Measurements from ENCODE around the gene ACVR1B.
A peak's percentile ranks its signal among the peaks of the same experiment; 100 is the strongest.

The ACVR1B gene

DNA sequence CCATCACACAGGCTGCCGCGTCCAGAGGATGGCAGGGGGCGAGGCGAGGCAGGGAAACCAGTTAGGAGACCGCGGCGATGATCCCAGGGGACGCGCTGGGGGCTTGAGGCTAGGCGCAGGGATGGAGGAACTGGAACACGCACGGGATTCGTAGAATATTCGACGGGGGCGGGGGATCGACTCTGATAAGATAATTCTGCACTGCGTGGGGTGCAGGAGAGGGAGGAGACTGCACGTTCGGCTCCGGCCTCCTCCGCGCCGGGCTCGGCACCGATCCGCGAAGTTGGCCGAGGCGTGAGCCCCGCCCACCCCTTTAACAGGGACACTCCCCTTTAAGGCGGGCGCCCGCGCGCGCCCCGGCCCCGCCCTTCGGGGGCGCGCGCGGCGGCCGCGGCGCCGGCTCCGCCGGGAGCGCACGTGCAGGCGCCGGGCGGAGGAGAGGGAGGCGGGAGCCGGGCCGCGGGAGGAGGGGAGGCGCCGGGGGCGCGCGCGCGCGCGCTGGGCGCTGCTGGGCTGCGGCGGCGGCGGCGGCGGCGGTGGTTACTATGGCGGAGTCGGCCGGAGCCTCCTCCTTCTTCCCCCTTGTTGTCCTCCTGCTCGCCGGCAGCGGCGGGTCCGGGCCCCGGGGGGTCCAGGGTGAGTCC lies at the start of gene ACVR1B:
Gene ACVR1B, plus strand, starts transcription at position 501 of the 644 bp plus-strand sequence. Its CDS starts 45 bp downstream, at position 546.
- peak; percentile 81 for DNase-seq (ENCODE audit: low spot score)

DNA sequence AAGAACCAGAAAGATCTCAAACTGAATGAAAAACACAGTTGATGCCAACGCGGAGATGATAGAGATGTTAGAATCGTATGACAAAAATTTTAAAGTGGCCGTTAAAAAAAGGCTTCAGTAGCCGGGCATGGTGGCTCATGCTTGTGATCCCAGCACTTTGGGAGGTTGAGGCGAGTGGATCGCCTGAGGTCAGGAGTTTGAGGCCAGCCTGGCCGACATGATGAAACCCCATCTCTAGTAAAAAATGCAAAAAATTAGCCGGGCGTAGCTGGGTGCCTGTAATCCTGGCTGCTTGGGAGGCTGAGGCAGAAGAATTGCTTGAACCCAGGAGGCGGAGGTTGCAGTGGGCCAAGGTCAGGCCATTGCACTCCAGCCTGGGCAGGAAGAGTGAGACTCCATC lies 49.6 kb upstream of the ACVR1B start:
- DNase-seq (ENCODE audit: low spot score): no peak

DNA sequence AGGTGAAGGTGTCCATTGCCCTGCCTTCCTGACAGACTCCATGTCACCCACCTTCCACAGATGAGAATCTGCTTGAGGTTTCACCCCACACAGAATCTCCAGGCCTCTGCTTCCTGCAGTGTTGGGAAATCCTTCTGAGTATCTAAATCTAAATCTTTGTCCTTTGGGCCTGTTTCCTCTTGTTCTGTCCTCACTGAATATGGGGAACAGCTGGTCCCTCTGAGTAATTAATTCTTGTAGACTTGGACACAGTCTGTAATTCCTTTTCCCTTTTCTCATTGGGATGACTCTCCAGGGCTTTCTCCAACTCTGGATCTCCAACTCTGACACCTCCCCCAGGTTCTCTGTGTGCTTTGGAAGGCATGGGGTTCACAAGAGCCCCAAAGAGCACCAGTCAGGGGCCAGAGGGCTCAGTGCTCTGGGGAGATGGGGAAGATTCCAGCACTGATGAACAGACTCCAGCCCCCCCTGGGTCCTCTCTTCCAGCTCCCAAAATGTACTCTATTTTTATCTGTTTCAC lies 46.5 kb upstream of the ACVR1B start:
- DNase-seq (ENCODE audit: low spot score): no peak

DNA sequence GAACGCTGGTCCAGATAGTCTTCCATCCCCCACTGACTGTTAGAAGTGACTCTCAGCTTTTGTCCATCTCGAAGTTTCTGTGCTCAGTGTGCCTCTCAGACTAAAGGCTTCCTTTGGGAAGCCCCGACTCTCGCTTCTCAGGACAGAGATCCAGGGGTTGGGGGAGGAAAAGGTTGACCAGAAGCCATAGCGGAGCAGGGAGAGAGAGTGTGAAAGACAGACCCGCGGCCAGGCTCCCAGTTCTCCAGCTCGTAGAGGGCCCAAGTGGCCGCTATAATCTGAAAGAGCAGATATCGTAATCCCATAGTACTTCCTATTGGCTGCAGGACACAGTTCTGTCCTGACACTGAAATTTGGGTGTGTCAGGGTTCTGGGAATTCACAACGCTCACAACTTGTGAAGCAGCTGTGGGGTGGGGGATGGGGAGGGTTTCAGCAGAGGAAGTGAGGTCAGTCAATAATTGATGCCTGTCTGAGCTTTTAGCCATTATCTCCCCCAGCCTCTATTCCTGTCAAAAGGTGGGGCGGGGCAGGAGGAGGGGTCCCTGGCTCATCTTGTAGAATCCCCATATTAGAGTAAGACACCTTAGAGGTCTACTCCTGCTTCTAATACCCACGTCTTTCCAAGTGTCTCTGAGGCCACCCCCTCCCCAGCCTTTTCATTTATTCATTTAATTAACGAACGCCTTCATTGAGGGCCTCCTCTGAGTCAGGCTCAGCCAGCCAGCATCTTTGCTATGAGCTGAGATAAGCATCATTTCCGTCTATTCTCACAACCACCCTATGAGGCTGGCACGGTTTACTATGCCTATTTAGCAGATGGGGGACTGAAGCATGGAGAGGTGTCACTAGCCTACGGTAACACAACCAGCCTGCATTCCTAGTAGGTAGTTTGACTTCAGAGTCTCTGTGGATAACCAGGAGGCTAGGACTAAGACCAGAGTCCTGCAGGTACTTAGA lies 45.7 kb upstream of the ACVR1B start:
- DNase-seq (ENCODE audit: low spot score): peak; percentile 72

DNA sequence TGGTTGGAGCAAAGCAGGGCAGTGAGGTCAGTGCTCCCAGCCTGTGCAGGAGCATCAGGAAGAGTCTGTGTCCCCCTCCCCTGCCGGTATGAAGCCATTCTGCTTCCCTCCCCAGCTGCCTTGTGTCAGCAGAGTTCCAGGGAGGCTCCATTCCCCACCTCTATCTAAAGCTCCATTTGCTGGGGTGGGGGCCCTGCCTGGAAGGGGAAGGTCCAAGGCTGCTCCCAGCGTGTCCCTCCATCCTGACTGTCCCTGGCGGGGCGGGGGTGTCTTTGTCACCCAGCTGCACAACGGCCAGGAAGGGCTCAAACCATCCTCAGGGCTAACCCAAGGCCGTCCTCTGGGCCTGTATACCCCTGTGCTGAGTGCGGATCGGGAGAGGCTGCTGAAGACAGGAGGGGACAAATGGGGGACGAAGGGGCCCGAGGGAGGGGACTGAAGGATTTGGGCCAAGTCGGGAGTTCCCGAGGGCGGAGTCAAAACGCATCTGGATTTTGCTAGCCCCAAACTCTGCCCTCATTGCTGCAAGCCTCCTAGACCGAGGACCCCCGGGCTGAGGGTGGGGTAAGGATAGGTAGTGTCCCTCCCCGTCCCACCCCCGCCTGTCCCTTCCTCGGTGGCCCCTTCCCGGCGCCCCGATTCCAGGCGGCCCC lies 44.9 kb upstream of the ACVR1B start:
- no peak for DNase-seq (ENCODE audit: low spot score)

DNA sequence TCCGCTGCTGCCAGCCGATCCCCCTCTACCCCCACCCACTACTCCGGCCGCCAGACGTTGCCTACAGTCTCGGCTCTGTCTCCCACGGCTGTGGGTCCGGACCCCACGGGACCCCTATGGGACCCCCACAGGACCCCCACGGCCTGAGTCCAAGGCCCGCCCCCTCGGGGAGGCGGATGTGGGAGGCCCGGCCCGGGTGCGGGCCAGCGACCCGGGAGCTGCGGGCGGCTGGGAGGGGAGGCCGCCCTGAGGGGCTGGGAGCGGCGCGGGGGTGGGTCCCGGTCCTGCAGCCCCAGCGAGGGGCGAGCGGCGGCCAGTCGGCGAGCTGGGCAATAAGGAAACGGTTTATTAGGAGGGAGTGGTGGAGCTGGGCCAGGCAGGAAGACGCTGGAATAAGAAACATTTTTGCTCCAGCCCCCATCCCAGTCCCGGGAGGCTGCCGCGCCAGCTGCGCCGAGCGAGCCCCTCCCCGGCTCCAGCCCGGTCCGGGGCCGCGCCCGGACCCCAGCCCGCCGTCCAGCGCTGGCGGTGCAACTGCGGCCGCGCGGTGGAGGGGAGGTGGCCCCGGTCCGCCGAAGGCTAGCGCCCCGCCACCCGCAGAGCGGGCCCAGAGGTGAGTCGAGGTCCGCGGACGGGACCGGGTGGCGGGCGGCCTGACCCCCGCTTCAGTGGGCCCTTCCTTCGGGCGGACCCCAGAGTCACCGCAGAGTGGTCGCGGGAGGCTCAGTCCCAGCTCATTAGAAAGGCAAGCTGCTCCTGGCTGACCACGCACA lies 44.2 kb upstream of the ACVR1B start, which contains the start of gene ACVRL1:
Gene ACVRL1, plus strand, starts transcription at position 422 of the 773 bp plus-strand sequence. CDS start 4,971 bp downstream, outside the sequence.
- DNase-seq (ENCODE audit: low spot score): peak; percentile 54

DNA sequence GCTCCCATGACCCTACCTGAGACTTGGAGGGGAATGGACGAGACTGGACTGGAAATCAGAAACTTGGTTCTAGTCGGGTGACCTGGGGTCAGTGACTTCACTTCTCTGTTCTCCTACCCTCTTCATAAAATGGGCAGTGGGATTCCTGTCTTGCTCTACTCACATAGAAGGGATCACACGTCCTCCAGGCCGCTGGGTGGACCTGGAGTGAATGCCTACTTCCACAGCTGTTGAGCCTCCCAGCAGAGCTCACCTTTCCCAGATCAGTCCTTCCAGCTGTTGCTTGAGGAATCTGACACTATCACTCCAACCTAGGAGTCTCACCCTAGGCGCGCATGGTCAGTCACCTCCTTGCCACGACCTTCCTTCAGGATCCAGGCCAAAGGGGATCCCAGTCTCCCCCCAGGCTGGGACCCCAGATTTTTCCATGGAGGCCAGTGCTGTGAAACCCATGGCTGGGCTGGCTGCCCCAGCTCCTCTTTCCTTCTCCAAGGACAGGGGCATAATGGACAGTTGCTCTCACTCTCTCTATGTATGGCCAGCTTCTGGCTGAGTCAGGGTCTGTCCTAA lies 43.6 kb upstream of the ACVR1B start:
- DNase-seq (ENCODE audit: low spot score): no peak

DNA sequence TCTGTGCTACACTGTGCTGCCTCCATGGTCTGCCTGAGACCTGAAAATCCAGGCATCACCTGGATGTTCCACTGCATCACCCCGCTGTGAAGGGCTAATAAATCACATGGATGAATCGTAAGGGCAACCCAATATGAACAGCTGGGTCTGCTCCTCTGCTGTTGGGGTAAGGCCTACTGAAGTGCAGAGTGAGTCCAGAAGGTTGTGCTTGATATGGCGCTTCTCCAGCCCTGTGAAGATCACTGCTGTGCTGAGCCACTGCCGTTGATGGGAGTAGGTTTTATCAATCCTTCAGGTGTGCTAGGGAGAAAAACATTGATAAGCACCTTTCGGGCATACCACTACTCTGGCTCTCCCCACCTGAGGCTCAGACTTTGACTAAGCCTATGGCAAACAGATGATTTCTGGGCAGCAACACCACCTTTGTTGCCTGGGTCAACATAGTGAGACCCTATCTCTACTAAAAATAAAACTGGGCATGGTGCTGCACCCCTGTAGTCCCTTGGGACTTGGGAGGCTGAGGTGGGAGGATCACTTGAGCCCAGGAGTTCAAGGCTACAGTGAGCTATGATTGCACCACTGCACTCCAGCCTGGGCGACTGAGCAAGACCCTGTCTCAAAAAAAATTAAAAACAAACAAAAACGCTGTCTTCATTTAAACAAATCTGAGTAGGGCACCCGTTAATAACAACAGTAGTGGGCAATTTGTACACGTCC lies 42.5 kb upstream of the ACVR1B start:
- no peak for DNase-seq (ENCODE audit: low spot score)

DNA sequence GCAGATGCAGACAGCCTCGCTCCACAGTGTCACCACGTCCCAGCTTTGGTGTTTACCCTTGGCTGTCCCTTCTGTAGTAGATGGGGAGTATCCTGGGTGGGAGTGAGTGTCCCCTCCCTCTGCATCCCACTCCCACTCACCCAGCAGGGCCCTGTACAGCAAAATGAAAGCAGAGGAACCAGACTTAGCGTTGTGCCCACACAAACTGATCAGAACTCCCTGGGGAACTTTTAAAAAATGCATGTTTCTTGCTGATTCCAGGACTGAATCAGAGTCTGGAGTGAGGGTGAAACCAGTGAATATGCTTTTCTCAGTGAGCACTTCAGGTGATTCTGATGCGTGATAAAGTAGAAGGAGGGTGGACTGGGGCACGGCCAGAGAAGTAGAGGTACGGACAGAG lies 41.3 kb upstream of the ACVR1B start:
- DNase-seq (ENCODE audit: low spot score): peak; percentile 79

DNA sequence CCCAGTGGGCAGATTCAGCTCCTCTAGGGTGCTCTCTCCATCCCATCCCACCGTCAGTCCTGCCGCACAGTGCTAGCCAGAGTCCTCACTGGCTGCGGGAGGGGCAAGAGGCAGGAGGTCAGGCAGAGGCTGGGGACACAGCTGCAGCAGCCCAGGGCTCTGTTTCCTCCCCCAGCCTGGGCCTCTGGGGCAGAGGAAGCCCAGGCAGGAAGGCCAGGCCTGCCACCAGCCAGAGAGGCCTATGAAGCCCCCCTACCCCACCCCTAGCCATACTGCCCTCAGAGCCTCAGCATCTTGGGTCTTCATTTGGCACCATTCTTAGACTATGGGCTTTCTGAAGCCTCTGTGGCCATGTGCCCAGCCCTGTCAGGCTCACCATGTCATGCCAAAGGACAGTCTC lies 40.8 kb upstream of the ACVR1B start:
- no peak for DNase-seq (ENCODE audit: low spot score)

DNA sequence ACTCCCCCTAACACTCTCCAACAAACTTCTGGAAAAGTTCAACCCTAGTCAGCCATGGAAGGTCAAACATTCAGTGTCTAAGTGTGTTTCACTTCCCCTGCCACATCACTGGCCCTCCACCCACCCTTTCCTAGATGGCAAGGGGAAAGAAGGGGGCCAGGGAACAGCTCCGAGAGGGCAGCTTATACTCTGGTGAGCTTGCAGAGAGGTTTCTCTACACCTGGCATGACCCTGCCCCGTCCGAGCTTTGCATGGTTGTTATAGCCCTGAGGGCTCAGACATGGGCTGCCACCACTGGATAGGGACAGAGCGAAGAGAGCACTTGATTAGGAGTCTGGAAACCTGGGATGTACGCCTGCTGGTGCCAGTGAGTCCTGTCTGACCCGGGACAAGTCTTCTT lies 40.2 kb upstream of the ACVR1B start:
- DNase-seq (ENCODE audit: low spot score): no peak

DNA sequence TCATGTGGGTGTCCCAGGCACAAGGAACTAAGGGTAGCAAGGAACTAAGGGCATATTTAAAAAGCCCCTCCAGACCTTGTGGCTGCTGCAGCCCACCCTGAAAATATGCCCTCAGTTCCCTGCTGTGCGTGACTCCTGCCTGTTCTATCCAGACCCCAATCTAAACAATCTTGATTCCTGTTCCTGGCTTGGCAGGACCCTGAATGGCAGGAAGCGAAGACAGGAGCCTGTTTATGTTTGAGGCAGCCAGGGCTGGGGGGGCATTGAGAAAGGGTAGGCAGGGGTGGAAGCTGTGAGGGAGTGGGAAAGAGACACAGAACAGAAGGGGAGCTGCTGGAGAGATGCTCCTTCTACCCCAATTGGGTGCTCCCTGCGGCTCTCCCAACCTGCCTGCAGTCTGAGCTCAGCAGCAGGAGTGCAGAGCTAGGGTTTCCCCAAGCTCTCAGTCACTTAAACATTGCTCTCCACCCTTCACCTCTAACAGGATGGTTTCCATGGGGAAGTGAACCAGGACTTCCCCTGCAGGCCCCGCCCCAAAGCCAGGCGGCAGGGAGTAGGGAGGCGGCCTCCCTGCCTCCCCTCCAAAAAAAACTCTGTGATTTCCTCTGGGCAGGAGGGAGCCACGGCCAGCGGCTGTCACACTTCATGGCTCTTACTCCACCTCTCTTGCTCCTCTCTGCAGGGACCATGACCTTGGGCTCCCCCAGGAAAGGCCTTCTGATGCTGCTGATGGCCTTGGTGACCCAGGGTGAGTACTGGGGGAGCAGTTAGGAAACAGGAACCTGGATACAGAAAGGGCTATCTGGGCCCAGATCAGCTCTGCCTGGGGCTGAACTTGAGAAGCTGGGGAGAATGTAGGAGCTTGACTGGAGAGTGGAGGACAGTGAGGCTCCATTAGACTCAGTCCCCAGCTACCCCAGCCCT lies 39.4 kb upstream of the ACVR1B start:
- no peak for DNase-seq (ENCODE audit: low spot score)

DNA sequence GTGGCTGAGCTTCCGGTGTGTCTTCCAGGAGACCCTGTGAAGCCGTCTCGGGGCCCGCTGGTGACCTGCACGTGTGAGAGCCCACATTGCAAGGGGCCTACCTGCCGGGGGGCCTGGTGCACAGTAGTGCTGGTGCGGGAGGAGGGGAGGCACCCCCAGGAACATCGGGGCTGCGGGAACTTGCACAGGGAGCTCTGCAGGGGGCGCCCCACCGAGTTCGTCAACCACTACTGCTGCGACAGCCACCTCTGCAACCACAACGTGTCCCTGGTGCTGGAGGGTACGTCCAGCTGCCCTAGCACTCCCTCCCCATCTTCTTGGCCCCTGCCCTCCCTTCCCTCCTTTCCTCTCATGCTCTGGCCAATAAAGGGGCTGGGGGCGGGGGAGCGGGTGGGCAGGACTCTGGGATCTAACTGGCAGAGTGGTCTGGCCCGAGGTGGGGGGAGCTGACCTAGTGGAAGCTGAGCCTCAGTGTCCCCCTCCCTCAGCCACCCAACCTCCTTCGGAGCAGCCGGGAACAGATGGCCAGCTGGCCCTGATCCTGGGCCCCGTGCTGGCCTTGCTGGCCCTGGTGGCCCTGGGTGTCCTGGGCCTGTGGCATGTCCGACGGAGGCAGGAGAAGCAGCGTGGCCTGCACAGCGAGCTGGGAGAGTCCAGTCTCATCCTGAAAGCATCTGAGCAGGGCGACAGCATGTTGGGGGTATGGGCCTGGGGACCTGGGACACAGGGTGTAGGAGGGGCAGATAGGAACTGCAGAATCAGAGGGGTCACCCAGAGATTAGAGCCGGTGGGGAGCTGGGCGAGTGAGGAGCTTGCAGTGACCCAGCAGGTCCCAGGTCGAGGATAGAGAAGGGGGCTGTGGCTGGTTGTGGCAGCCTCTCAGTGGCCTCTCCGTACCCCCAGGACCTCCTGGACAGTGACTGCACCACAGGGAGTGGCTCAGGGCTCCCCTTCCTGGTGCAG lies 38.1 kb upstream of the ACVR1B start:
- no peak for DNase-seq (ENCODE audit: low spot score)

DNA sequence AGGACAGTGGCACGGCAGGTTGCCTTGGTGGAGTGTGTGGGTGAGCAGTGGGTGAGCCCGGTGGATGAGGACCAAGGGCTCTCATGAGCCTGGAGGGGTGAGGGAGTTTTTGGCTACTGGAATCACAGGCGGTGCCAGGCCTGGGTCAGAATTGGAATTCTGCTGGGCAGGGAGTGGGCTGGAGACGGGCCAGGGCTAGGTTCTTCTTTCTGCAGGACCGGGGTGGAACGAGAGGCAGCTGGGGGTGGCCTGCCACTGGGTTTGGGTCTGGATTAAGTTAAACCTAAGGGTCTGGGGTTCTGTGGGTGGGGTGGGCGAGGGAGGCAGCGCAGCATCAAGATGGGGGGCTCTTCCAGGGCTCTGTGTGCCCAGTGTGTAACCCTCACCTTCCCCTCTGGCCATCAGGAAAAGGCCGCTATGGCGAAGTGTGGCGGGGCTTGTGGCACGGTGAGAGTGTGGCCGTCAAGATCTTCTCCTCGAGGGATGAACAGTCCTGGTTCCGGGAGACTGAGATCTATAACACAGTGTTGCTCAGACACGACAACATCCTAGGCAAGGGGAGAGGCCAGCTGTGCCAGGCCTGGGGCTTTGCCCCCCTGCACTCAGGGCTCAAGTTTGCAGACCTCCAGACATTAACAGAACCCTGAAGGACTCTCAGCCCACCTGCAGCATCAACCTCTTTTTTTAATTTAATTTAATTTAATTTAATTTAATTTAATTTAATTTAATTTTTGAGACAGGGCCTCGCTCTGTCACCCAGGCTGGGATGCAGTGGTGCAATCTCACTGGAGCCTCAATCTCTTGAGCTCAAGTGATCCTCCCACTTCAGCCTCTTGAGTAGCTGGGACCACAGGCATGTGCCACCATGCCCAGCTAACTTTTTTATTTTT lies 37.2 kb upstream of the ACVR1B start:
- no peak for DNase-seq (ENCODE audit: low spot score)

DNA sequence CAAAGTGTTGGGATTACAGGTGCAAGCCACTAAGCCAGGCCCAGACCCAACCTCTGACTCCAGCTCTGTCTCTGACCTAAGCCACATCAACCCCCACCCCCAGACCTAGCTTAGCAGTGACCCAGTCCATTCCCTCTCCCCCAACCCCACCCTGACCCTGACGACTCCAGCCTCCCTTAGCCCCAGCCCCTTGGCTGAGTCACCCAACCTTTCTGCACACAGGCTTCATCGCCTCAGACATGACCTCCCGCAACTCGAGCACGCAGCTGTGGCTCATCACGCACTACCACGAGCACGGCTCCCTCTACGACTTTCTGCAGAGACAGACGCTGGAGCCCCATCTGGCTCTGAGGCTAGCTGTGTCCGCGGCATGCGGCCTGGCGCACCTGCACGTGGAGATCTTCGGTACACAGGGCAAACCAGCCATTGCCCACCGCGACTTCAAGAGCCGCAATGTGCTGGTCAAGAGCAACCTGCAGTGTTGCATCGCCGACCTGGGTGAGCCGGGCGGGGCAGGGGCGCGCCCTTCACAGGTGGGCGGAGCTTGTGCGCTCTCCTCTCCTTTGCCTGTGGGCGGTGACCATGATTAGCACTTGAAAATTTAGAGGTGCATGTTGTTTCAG lies 36.4 kb upstream of the ACVR1B start:
- DNase-seq (ENCODE audit: low spot score): no peak

DNA sequence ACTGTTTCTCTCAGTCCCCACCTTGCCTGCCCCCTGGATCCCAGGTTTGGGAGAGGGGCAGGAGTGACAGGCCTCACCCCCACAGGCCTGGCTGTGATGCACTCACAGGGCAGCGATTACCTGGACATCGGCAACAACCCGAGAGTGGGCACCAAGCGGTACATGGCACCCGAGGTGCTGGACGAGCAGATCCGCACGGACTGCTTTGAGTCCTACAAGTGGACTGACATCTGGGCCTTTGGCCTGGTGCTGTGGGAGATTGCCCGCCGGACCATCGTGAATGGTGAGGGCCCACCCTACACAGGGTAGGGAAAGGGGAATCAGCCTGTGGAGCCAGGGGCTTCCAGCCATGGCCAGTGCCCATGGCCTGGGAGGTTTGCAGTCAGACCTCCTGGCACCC lies 35.5 kb upstream of the ACVR1B start:
- DNase-seq (ENCODE audit: low spot score): no peak

All from hepatic stellate cell (primary cell).